ENCODE results near the gene CBX5. TPM values are rescaled to one million over a fixed set of nuclear protein-coding genes. Genes with fewer than 3 reads are reported as not detected.
A peak's percentile ranks its signal among the peaks of the same experiment; 100 is the strongest.

The CBX5 gene
- total RNA-seq, 2 donors from 2014 or later, result 230 to 341 TPM

DNA sequence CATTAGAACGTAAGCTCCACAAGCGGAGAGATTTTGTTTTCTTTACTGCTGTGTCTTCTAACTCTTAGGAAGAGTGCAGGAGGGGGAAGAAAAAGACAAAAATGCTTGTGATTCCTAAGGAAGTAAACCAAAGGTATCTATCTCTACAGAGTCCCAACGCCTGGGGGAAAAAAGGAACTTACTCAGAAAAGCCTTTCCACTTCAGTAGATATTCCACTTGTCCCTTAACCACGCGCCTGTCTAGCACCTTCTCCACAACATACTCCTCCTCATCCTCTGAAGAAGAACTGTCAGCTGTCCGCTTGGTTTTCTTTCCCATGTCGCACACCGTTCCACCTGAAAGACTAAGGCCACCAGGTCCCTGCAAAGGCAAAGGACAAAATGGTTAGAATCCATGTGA is 22.6 kb downstream of the CBX5 start:
- H3K27ac ChIP-seq (ENCODE audit: low read depth, low read length), result peak overlapping the region; percentile 93
- 90 to 94% methylated on average over 5 to 8 of the region's 8 CpGs for WGBS, 2 experiments (ENCODE audit: insufficient coverage in 1 of 2, insufficient read length in 1 of 2)
- Mint-ChIP-seq H3K27me3 (ENCODE audit: insufficient read depth) (no peaks in the 10 kb centered on the region), H3K4me3 (peak overlapping the region; percentile 64), H3K9me3 (no peaks in the 10 kb centered on the region), H3K27ac (peak overlapping the region; percentile 94), H3K36me3 (ENCODE audit: low read depth) (peaks cover 44% of the 10 kb centered on the region), H3K4me1 (peaks cover 37% of the 10 kb centered on the region)
- peaks cover 22% of the 10 kb centered on the region for H3K4me1 ChIP-seq (ENCODE audit: control insufficient read depth, insufficient read depth, low read length)
- no peaks in the 10 kb centered on the region for H3K27me3 ChIP-seq (ENCODE audit: control insufficient read depth, insufficient read depth, low read length, poor library complexity, severe bottlenecking)
- DNase-seq, result no peak
- TF ChIP-seq, protein P1, sequence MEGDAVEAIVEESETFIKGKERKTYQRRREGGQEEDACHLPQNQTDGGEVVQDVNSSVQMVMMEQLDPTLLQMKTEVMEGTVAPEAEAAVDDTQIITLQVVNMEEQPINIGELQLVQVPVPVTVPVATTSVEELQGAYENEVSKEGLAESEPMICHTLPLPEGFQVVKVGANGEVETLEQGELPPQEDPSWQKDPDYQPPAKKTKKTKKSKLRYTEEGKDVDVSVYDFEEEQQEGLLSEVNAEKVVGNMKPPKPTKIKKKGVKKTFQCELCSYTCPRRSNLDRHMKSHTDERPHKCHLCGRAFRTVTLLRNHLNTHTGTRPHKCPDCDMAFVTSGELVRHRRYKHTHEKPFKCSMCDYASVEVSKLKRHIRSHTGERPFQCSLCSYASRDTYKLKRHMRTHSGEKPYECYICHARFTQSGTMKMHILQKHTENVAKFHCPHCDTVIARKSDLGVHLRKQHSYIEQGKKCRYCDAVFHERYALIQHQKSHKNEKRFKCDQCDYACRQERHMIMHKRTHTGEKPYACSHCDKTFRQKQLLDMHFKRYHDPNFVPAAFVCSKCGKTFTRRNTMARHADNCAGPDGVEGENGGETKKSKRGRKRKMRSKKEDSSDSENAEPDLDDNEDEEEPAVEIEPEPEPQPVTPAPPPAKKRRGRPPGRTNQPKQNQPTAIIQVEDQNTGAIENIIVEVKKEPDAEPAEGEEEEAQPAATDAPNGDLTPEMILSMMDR (conservative IDR thresholded peaks at IDR 0.05), result no peak
- no peak overlapping the region for H3K9ac ChIP-seq (ENCODE audit: extremely low read depth, low read length, poor library complexity, severe bottlenecking)
- peak overlapping the region; percentile 80 for H3K4me3 ChIP-seq (ENCODE audit: low read length)
- no peaks in the 10 kb centered on the region for H3K9me3 ChIP-seq (ENCODE audit: control insufficient read depth, low read length)
- peaks cover 51% of the 10 kb centered on the region for H3K36me3 ChIP-seq (ENCODE audit: control insufficient read depth, insufficient read depth, low read length)

DNA sequence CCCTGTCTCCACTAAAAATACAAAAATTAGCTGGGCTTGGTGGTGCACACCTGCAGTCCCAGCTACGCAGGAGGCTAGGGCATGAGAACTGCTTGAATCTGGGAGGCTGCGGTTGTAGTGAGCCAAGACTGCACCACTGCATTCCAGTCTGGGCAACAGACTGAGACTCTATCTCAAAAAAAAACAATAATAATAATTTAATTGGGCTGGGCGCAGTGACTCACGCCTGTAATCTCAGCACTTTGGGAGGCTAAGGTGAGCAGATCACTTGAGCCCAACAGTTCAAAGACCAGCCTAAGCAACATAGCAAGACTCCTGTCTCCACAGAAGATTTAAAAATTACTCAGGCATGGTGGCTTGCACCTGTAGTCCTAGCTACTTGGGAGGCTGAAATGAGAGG is 26.7 kb downstream of the CBX5 start:
- Mint-ChIP-seq H3K27ac (no peak overlapping the region), H3K4me1 (peaks cover 12% of the 10 kb centered on the region), H3K36me3 (ENCODE audit: low read depth) (peaks cover 69% of the 10 kb centered on the region), H3K27me3 (ENCODE audit: insufficient read depth) (no peaks in the 10 kb centered on the region), H3K9me3 (no peaks in the 10 kb centered on the region), H3K4me3 (no peak overlapping the region)
- TF ChIP-seq, protein P1 (conservative IDR thresholded peaks at IDR 0.05), result no peak
- no peaks in the 10 kb centered on the region for H3K9me3 ChIP-seq (ENCODE audit: control insufficient read depth, low read length)
- no peaks in the 10 kb centered on the region for H3K27me3 ChIP-seq (ENCODE audit: control insufficient read depth, insufficient read depth, low read length, poor library complexity, severe bottlenecking)
- H3K4me3 ChIP-seq (ENCODE audit: low read length), result no peak overlapping the region
- H3K4me1 ChIP-seq (ENCODE audit: control insufficient read depth, insufficient read depth, low read length), result peaks cover 12% of the 10 kb centered on the region
- no peak overlapping the region for H3K9ac ChIP-seq (ENCODE audit: extremely low read depth, low read length, poor library complexity, severe bottlenecking)
- H3K36me3 ChIP-seq (ENCODE audit: control insufficient read depth, insufficient read depth, low read length), result peaks cover 77% of the 10 kb centered on the region
- no peak for DNase-seq
- 97 to 100% methylated on average over 2 to 4 of the region's 4 CpGs for WGBS, 2 experiments (ENCODE audit: insufficient coverage in 1 of 2, insufficient read length in 1 of 2)
- H3K27ac ChIP-seq (ENCODE audit: low read depth, low read length), result no peak overlapping the region

DNA sequence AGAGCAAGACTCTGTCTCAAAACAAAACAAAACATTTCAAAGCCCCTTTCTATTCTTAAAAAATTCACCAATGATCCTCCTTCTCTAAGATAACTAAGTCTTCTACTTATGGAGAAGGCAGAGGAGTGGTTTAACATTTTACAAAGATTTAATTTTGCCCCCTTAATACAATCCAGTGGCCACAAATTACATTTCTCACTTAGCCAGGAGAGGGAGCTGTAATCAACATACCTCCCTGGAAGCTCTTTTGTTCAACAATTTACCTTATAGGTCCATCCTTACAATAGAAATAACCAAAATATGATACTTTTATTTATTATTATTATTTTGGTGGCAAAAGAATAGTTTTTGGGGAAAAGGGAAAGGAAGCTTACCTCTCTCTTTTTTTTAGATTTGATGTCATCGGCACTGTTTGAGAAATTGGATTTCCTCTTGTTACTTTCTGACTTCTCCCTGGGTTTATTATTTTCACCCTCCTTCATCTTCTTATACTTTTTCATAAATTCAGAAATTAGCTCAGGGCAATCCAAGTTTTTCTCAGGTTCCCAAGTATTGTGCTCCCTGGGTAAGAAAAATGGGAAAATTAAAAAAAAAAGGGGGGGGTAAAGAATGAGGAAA is 28.1 kb downstream of the CBX5 start:
- Histone ChIP-seq H3K36me3 (ENCODE audit: control insufficient read depth, insufficient read depth, low read length) (peaks cover 80% of the 10 kb centered on the region), H3K27ac (ENCODE audit: low read depth, low read length) (no peak overlapping the region), H3K9me3 (ENCODE audit: control insufficient read depth, low read length) (no peaks in the 10 kb centered on the region), H3K27me3 (ENCODE audit: control insufficient read depth, insufficient read depth, low read length, poor library complexity, severe bottlenecking) (no peaks in the 10 kb centered on the region), H3K4me1 (ENCODE audit: control insufficient read depth, insufficient read depth, low read length) (no peaks in the 10 kb centered on the region), H3K9ac (ENCODE audit: extremely low read depth, low read length, poor library complexity, severe bottlenecking) (no peak overlapping the region), H3K4me3 (ENCODE audit: low read length) (no peak overlapping the region)
- WGBS, 2 experiments (ENCODE audit: insufficient coverage in 1 of 2, insufficient read length in 1 of 2), result 100% methylated on average over 1 of the region's 1 CpG
- Mint-ChIP-seq H3K9me3 (no peaks in the 10 kb centered on the region), H3K4me3 (no peak overlapping the region), H3K27me3 (ENCODE audit: insufficient read depth) (no peaks in the 10 kb centered on the region), H3K27ac (peak overlapping the region; percentile 6), H3K4me1 (no peaks in the 10 kb centered on the region), H3K36me3 (ENCODE audit: low read depth) (peaks cover 72% of the 10 kb centered on the region)
- no peak for DNase-seq
- TF ChIP-seq, protein P1 (conservative IDR thresholded peaks at IDR 0.05), result peak; percentile 86
